Type B pancreatic cell (in vitro differentiated cells): Measurements from ENCODE around the gene SWI5. TPM values are rescaled to one million over a fixed set of nuclear protein-coding genes. Genes with fewer than 3 reads are reported as not detected.

Source experiments
- DNase-seq: peaks from one replicate; pipeline ENCODE4 v3.0.0; 2021; ENCODE audit warnings: mixed read lengths; ENCODE audit not compliant: unreplicated experiment; ENCODE audit errors: extremely low spot score
- H3K27ac Mint-ChIP-seq: 2 replicates; pipeline ENCODE4 v1.8.0; 2021; ENCODE audit warnings: mild to moderate bottlenecking, mixed read lengths
- H3K27me3 Mint-ChIP-seq: 2 replicates; pipeline ENCODE4 v1.8.0; 2021; ENCODE audit warnings: mixed read lengths
- H3K36me3 Mint-ChIP-seq: 2 replicates; pipeline ENCODE4 v1.8.0; 2021; ENCODE audit warnings: mixed read lengths
- H3K4me1 Mint-ChIP-seq: one replicate; pipeline ENCODE4 v1.8.0; 2021; ENCODE audit warnings: mixed read lengths; ENCODE audit not compliant: unreplicated experiment
- H3K4me3 Mint-ChIP-seq: 2 replicates; pipeline ENCODE4 v1.8.0; 2021; ENCODE audit warnings: mild to moderate bottlenecking, mixed read lengths
- H3K9me3 Mint-ChIP-seq: 2 replicates; pipeline ENCODE4 v1.8.0; 2021; ENCODE audit warnings: mixed read lengths
- microRNA-seq: library from miRNA; unstranded; fragments of <30 nt; microRNA quantifications from one replicate; pipeline ENCODE4, GENCODE V29; 2020
- total RNA-seq: library from RNA; stranded (reverse); gene quantifications from 2 replicates; pipeline ENCODE4 v1.2.1, GENCODE V29; 2021; ENCODE audit warnings: low replicate concordance
- TF ChIP-seq, protein P1 (sequence below): fragments of 200-600 bp; sonication (generic); conservative IDR thresholded peaks from 2 replicates; pipeline ENCODE4 v1.5.0; 2021; ENCODE audit warnings: antibody characterized with exemption, mild to moderate bottlenecking

The SWI5 gene
- total RNA-seq, 1 donor from 2014 or later: 23.0 TPM

GRCh38 chr9:128325629-128326028 is 49.6 kb downstream of the SWI5 start:
- peaks cover 2% of the 10 kb centered on the region for H3K27me3 Mint-ChIP-seq
- H3K4me1 Mint-ChIP-seq: peaks cover 4% of the 10 kb centered on the region
- TF ChIP-seq, protein P1, sequence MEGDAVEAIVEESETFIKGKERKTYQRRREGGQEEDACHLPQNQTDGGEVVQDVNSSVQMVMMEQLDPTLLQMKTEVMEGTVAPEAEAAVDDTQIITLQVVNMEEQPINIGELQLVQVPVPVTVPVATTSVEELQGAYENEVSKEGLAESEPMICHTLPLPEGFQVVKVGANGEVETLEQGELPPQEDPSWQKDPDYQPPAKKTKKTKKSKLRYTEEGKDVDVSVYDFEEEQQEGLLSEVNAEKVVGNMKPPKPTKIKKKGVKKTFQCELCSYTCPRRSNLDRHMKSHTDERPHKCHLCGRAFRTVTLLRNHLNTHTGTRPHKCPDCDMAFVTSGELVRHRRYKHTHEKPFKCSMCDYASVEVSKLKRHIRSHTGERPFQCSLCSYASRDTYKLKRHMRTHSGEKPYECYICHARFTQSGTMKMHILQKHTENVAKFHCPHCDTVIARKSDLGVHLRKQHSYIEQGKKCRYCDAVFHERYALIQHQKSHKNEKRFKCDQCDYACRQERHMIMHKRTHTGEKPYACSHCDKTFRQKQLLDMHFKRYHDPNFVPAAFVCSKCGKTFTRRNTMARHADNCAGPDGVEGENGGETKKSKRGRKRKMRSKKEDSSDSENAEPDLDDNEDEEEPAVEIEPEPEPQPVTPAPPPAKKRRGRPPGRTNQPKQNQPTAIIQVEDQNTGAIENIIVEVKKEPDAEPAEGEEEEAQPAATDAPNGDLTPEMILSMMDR: no peak
- H3K36me3 Mint-ChIP-seq: peaks cover 7% of the 10 kb centered on the region
- no peak for DNase-seq
- no peaks in the 10 kb centered on the region for H3K9me3 Mint-ChIP-seq
- H3K4me3 Mint-ChIP-seq: peak overlapping the region; percentile 65
- H3K27ac Mint-ChIP-seq: no peak overlapping the region

DNA sequence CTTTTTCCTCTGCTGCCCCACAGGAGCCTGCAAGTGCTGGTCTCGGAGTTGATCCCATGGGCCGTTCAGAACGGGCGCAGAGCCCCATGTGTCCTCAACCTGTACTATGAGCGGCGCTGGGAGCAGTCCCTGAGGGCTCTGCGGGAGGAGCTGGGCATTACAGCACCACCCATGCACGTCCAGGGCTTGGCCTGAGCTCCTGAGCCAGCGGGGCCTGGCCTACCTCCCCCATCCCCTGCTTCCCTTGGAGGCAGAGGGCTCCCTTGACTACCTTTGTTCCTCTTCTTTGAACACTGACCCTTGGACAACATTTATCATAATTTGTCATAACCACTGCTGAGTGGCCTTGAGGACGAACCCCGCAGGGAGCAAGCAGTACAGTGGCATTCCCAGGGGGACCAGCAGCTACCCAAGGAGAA is 57.4 kb downstream of the SWI5 start:
- no peak for DNase-seq
- H3K27me3 Mint-ChIP-seq: no peaks in the 10 kb centered on the region
- H3K36me3 Mint-ChIP-seq: peaks cover 5% of the 10 kb centered on the region
- H3K4me1 Mint-ChIP-seq: no peaks in the 10 kb centered on the region
- TF ChIP-seq, protein P1: no peak
- no peak overlapping the region for H3K4me3 Mint-ChIP-seq
- no peaks in the 10 kb centered on the region for H3K9me3 Mint-ChIP-seq
- no peak overlapping the region for H3K27ac Mint-ChIP-seq

- H3K27ac Mint-ChIP-seq: no peak overlapping the region
- H3K9me3 Mint-ChIP-seq: no peaks in the 10 kb centered on the region
- H3K27me3 Mint-ChIP-seq: no peaks in the 10 kb centered on the region
- H3K4me3 Mint-ChIP-seq: no peak overlapping the region
- TF ChIP-seq, protein P1: no peak
- no peak for DNase-seq
- peaks cover 5% of the 10 kb centered on the region for H3K36me3 Mint-ChIP-seq
- H3K4me1 Mint-ChIP-seq: no peaks in the 10 kb centered on the region
Observed at GRCh38 chr9:128335161-128335560, 59.1 kb downstream of the SWI5 start.

- no peak for DNase-seq
- H3K4me1 Mint-ChIP-seq: no peaks in the 10 kb centered on the region
- H3K36me3 Mint-ChIP-seq: peaks cover 5% of the 10 kb centered on the region
- no peaks in the 10 kb centered on the region for H3K9me3 Mint-ChIP-seq
- H3K4me3 Mint-ChIP-seq: no peak overlapping the region
- H3K27ac Mint-ChIP-seq: no peak overlapping the region
- H3K27me3 Mint-ChIP-seq: no peaks in the 10 kb centered on the region
- TF ChIP-seq, protein P1: no peak
Observed at GRCh38 chr9:128335914-128336313, 59.8 kb downstream of the SWI5 start.

- peaks cover under 1% of the 10 kb centered on the region for H3K36me3 Mint-ChIP-seq
- H3K9me3 Mint-ChIP-seq: no peaks in the 10 kb centered on the region
- no peak for DNase-seq
- TF ChIP-seq, protein P1: no peak
- H3K4me3 Mint-ChIP-seq: peak overlapping the region; percentile 6
- no peak overlapping the region for H3K27ac Mint-ChIP-seq
- H3K4me1 Mint-ChIP-seq: peaks cover 6% of the 10 kb centered on the region
- no peaks in the 10 kb centered on the region for H3K27me3 Mint-ChIP-seq
Observed at GRCh38 chr9:128337936-128338335, 61.9 kb downstream of the SWI5 start.

Small RNAs within 50 kb of the gene (microRNA-seq; reads per million reads assigned to microRNA genes)
- 93.4 reads per million, percentile 63 among the genes with 10 or more reads in this experiment for gene MIR199B
- gene MIR3154: not detected

Other genes with a start within 250 kb of the SWI5 start
- gene NAIF1, start 209.0 kb upstream of the SWI5 start, total RNA-seq: 6.7 and 10.3 TPM in 2 replicates
- 19.1 and 39.0 TPM in 2 replicates for gene SLC25A25, start 208.0 kb upstream of the SWI5 start, total RNA-seq
- 67.2 and 85.0 TPM in 2 replicates for gene PTGES2, start 148.5 kb upstream of the SWI5 start, total RNA-seq
- gene LCN2, start 126.8 kb upstream of the SWI5 start, total RNA-seq: 10.7 and 12.4 TPM in 2 replicates
- 108 and 150 TPM in 2 replicates for gene BBLN, start 116.0 kb upstream of the SWI5 start, total RNA-seq
- 141 and 186 TPM in 2 replicates for gene CIZ1, start 84.7 kb upstream of the SWI5 start, total RNA-seq
- gene DNM1, start 72.9 kb upstream of the SWI5 start, total RNA-seq: 16.3 and 112 TPM in 2 replicates
- gene GOLGA2, start 269 bp upstream of the SWI5 start, total RNA-seq: 91.5 and 124 TPM in 2 replicates
- gene TRUB2, start 46.2 kb downstream of the SWI5 start, total RNA-seq: 32.9 and 40.4 TPM in 2 replicates
- gene COQ4, start 46.6 kb downstream of the SWI5 start, total RNA-seq: 58.5 and 60.5 TPM in 2 replicates
- gene SLC27A4, start 64.3 kb downstream of the SWI5 start, total RNA-seq: 42.2 and 47.2 TPM in 2 replicates
- 56.1 and 60.3 TPM in 2 replicates for gene URM1, start 95.1 kb downstream of the SWI5 start, total RNA-seq
- gene CERCAM, start 144.6 kb downstream of the SWI5 start, total RNA-seq: 47.3 and 60.8 TPM in 2 replicates
- 38.2 and 59.1 TPM in 2 replicates for gene ODF2, start 179.7 kb downstream of the SWI5 start, total RNA-seq
- 17.6 and 21.8 TPM in 2 replicates for gene GLE1, start 228.4 kb downstream of the SWI5 start, total RNA-seq